Occipital lobe (tissue), 2 donors: ENCODE data around the gene CEP72. TPM values are rescaled to one million over a fixed set of nuclear protein-coding genes. Genes with fewer than 3 reads are reported as not detected.
"Not testable (repeated sequence)": the region's sequence is repeated elsewhere in the genome, so short reads cannot be mapped to it uniquely, and the experiment has no call there.

Source experiments
- DNase-seq: peaks from one replicate; lab custom pipeline; 2025; lab: John Stamatoyannopoulos, UW
- total RNA-seq: library from RNA; depleted of rRNA; stranded (reverse); fragments of >200 nt; gene quantifications from one replicate; pipeline ENCODE4 v1.2.3, GENCODE V29; 2014

Gene CEP72
- total RNA-seq: 5.9 TPM

GRCh38 chr5:611731-612486 lies at the start of gene CEP72:
Gene CEP72 (plus strand): TSS chr5:612340. CDS start chr5:612362, 22 bp downstream.
- DNase-seq: peak; percentile 90

- DNase-seq: no peak
Measured at GRCh38 chr5:565782-566440, 46.2 kb upstream of the CEP72 start.

- DNase-seq: no peak
Measured at GRCh38 chr5:566636-567309, 45.4 kb upstream of the CEP72 start.

- DNase-seq: no peak
Measured at GRCh38 chr5:567664-568060, 44.5 kb upstream of the CEP72 start.

- no peak for DNase-seq
Measured at GRCh38 chr5:568061-568781, 43.9 kb upstream of the CEP72 start.

- DNase-seq: no peak
Measured at GRCh38 chr5:568809-569208, 43.3 kb upstream of the CEP72 start.

GRCh38 chr5:569358-569867 lies 42.7 kb upstream of the CEP72 start:
- DNase-seq: no peak

- DNase-seq: no peak
Measured at GRCh38 chr5:569868-570361, 42.2 kb upstream of the CEP72 start.

GRCh38 chr5:570446-570845 lies 41.7 kb upstream of the CEP72 start:
- DNase-seq: no peak

- DNase-seq: no peak
Measured at GRCh38 chr5:570886-571285, 41.3 kb upstream of the CEP72 start.

GRCh38 chr5:571791-572190 lies 40.3 kb upstream of the CEP72 start:
- no peak for DNase-seq

GRCh38 chr5:572398-573019 lies 39.6 kb upstream of the CEP72 start:
- DNase-seq: no peak

- no peak for DNase-seq
Measured at GRCh38 chr5:573206-573605, 38.9 kb upstream of the CEP72 start.

- DNase-seq: no peak
Measured at GRCh38 chr5:573976-574375, 38.2 kb upstream of the CEP72 start.

GRCh38 chr5:574906-575305 lies 37.2 kb upstream of the CEP72 start:
- DNase-seq: no peak

GRCh38 chr5:575636-576035 lies 36.5 kb upstream of the CEP72 start:
- no peak for DNase-seq

GRCh38 chr5:577214-577613 lies 34.9 kb upstream of the CEP72 start:
- DNase-seq: not testable (repeated sequence)

GRCh38 chr5:577800-578199 lies 34.3 kb upstream of the CEP72 start:
- no peak for DNase-seq

GRCh38 chr5:579211-579610 lies 32.9 kb upstream of the CEP72 start:
- DNase-seq: no peak

- DNase-seq: no peak
Measured at GRCh38 chr5:579746-580366, 32.3 kb upstream of the CEP72 start.

- DNase-seq: no peak
Measured at GRCh38 chr5:580436-580835, 31.7 kb upstream of the CEP72 start.
